Measurements from ENCODE around the gene FAM216B. TPM values are rescaled to one million over a fixed set of nuclear protein-coding genes. Genes with fewer than 3 reads are reported as not detected.
A peak's percentile ranks its signal among the peaks of the same experiment; 100 is the strongest.

Gene FAM216B
- total and polyA plus RNA-seq, 2 of the 8 experiments (the other 6 are each of a cell fraction or from before 2014, with no cell fraction given) = not detected

DNA sequence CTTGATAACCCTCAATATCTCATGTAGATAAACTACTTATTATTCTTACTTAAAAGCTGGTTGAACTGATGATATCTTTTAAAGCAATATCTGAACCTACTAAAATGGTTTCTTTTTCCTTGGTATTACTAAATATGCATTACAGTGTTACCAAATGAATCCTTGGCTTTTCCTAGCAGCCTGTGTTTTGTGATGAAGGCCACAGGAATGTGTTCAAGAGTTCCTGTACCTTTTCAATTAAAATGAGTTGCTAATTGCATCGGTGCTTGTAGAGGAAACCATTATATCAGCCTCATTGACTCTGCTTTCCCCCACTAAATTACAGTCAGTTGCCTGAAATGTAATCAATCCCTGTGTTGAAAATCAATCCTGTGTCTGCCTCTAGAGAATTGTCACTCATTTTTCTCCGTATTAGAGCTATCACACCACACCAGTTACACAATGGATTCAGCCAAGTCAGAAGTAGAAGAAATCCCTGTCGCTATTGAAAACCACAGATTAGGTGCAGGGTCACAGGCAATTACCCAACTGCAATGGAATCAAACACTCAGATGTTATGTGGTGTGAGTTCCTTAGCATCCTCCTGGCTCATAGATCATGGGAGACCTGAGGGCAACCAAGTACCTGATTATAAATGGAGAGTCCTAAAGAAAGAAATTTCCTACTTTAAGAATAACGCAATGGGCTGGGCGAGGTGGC, 13.3 kb downstream of the FAM216B start:
- Histone ChIP-seq H2BK20ac (ENCODE audit: low read length) (no peak overlapping the region), H3K9me3 (ENCODE audit: insufficient read depth in 2 of 2, low read depth in 1 of 2, low read length in 1 of 2) (0 out of 4 replicates have a peak, but pooled peaks cover 0 to 2% of the 10 kb centered on the region in 2 experiments)
- POLR2A ChIA-PET (ENCODE audit: partially characterized antibody) = no interaction called here
- TF ChIP-seq KDM5A (IDR thresholded peaks at IDR 0.05; ENCODE audit: low read length) = no peak
- TF ChIP-seq TEAD4 (IDR thresholded peaks at IDR 0.05; ENCODE audit: low read depth, low read length) = no peak
- no peak for TF ChIP-seq BRCA1 (IDR thresholded peaks at IDR 0.05; ENCODE audit: low read depth, low read length)
- no peak for TF ChIP-seq SAP30 (IDR thresholded peaks at IDR 0.05; ENCODE audit: insufficient read depth, insufficient replicate concordance, low read length)
- no peak for TF ChIP-seq TBP (IDR thresholded peaks at IDR 0.05; ENCODE audit: low read depth, low read length)
- TF ChIP-seq RAD21 (IDR thresholded peaks at IDR 0.05 in 1 of 2, conservative IDR thresholded peaks at IDR 0.05 in 1 of 2; ENCODE audit: low read depth in 2 of 2, low read length in 2 of 2) = no peak
- no peak for TF ChIP-seq NANOG (IDR thresholded peaks at IDR 0.05; ENCODE audit: insufficient read depth, low read depth, low read length, poor library complexity, severe bottlenecking)
- no peak for TF ChIP-seq CBX8 (IDR thresholded peaks at IDR 0.05; ENCODE audit: borderline replicate concordance, low read depth, low read length)
- TF ChIP-seq RBBP5 (IDR thresholded peaks at IDR 0.05; ENCODE audit: borderline replicate concordance, low read depth, low read length) = no peak
- TF ChIP-seq, protein P1, sequence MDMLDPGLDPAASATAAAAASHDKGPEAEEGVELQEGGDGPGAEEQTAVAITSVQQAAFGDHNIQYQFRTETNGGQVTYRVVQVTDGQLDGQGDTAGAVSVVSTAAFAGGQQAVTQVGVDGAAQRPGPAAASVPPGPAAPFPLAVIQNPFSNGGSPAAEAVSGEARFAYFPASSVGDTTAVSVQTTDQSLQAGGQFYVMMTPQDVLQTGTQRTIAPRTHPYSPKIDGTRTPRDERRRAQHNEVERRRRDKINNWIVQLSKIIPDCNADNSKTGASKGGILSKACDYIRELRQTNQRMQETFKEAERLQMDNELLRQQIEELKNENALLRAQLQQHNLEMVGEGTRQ (IDR thresholded peaks at IDR 0.05; ENCODE audit: low read length) = no peak

More for the DNA sequence above, 13.3 kb downstream of the FAM216B start:
- Histone ChIP-seq H2BK5ac (ENCODE audit: low read depth, low read length) (no peak overlapping the region), H3K36me3 (ENCODE audit: control insufficient read depth in 2 of 4, insufficient read depth in 4 of 4, low read length in 3 of 4) (peaks cover 0 to 4% (median 0%) of the 10 kb centered on the region in 4 experiments; a peak in 3 of 8 replicates), H2BK120ac (replicated peaks; ENCODE audit: low read depth, low read length) (no peak overlapping the region), H2AK5ac (ENCODE audit: low read depth, low read length) (no peak overlapping the region; the same call in 1 of the 2 replicates), H3K79me2 (ENCODE audit: control insufficient read depth in 1 of 2, insufficient read depth in 2 of 2, low read length in 2 of 2) (no peaks in the 10 kb centered on the region), H3K14ac (ENCODE audit: insufficient read length) (no peak overlapping the region), H3K56ac (replicated peaks; ENCODE audit: insufficient read length, low read depth, low read length) (no peak overlapping the region), H3K4ac (replicated peaks; ENCODE audit: insufficient read length, low read depth, low read length) (no peak overlapping the region), H3K27ac (ENCODE audit: low read depth, low read length) (no peak overlapping the region), H3K23me2 (ENCODE audit: low read depth, low read length) (no peaks in the 10 kb centered on the region), H3K18ac (ENCODE audit: extremely low read depth, low read length) (no peak overlapping the region), H2AFZ (ENCODE audit: low read length) (0 out of 2 replicates have a peak overlapping the region, but pooled peaks have one; percentile 55), H3K79me1 (ENCODE audit: low read depth, low read length) (no peaks in the 10 kb centered on the region), H4K5ac (ENCODE audit: insufficient read length, low read depth, low read length) (no peak overlapping the region), H3K4me3 (ENCODE audit: extremely low read depth in 1 of 4, insufficient read depth in 2 of 4, low read depth in 3 of 4, low read length in 4 of 4) (no peak overlapping the region), H3K23ac (ENCODE audit: insufficient read length) (no peak overlapping the region), H3K4me2 (ENCODE audit: insufficient read depth in 1 of 2, low read depth in 2 of 2, low read length in 2 of 2) (peak overlapping the region in 1 of 2 experiments; percentile 11; a peak in 1 of 4 replicates), H3K4me1 (replicated peaks in 1 of 4; ENCODE audit: control insufficient read depth in 3 of 4, insufficient read depth in 4 of 4, low read length in 3 of 4) (peaks cover 0 to 4% (median 2%) of the 10 kb centered on the region in 4 experiments; a peak in 4 of 7 replicates), H4K20me1 (replicated peaks in 1 of 2; ENCODE audit: control insufficient read depth in 1 of 2, insufficient read depth in 2 of 2, low read length in 2 of 2) (no peaks in the 10 kb centered on the region), H4K8ac (ENCODE audit: extremely low read depth, insufficient read depth, low read length) (no peak overlapping the region), H3K9ac (replicated peaks in 1 of 4; ENCODE audit: extremely low read depth in 1 of 4, low read depth in 3 of 4, low read length in 3 of 4) (no peak overlapping the region), H3K27me3 (replicated peaks in 1 of 4; ENCODE audit: control insufficient read depth in 3 of 4, extremely low read depth in 1 of 4, insufficient read depth in 3 of 4, low read length in 3 of 4) (no peaks in the 10 kb centered on the region), H4K91ac (replicated peaks; ENCODE audit: insufficient read length, low read length) (no peak overlapping the region), H2BK15ac (ENCODE audit: low read length) (peak overlapping the region; percentile 32; the same call in 1 of the 2 replicates), H2BK12ac (ENCODE audit: low read depth, low read length) (no peak overlapping the region)
- FAIRE-seq (no peak), DNase-seq (ENCODE audit: low read depth in 1 of 2, low spot score in 2 of 2) (no peak)
- CTCF ChIA-PET (ENCODE audit: partially characterized antibody) = interaction anchor here (1.1 kb wide), 1 partner anchor 25 kb away, joined by 3 read pairs; no protein-coding TSS in a partner anchor
- WGBS, 2 experiments (ENCODE audit: extremely low coverage in 1 of 2, insufficient coverage in 1 of 2, insufficient read length in 1 of 2, insufficient replicate concordance in 2 of 2, low coverage in 1 of 2, low lambda C conversion rate in 2 of 2, missing lambda C conversion rate in 1 of 2) = 86% methylated on average over 5 of the region's 5 CpGs; no CpG with 5 or more reads in 1 of the 2 experiments
